ENCODE results near the gene MTMR3.
A peak's percentile ranks its signal among the peaks of the same experiment; 100 is the strongest.
"Not testable (repeated sequence)": the region's sequence is repeated elsewhere in the genome, so short reads cannot be mapped to it uniquely, and the experiment has no call there.

Gene MTMR3

DNA sequence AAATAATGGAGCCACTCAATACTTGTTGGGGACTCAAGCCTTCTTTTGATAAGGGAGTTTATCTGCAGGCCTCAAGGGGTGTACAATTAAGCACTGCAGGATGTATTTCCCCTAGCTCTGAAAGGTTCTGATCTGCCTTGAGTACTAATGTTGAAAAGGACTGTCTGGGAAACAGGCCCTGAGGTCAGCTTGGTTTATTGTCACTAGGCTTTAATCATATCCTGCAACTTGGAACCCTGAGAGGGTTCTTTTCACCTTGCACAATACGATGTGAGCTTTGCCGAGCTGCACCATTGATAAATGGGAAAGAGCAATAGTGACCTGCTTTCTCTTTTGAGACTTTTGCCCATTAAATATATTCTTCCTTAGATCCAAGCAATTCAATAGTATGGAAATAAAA, 165.7 kb downstream of the MTMR3 start:
- H3K4me3 ChIP-seq (ENCODE audit: low read length): no peak overlapping the region
- TF ChIP-seq, protein P1, sequence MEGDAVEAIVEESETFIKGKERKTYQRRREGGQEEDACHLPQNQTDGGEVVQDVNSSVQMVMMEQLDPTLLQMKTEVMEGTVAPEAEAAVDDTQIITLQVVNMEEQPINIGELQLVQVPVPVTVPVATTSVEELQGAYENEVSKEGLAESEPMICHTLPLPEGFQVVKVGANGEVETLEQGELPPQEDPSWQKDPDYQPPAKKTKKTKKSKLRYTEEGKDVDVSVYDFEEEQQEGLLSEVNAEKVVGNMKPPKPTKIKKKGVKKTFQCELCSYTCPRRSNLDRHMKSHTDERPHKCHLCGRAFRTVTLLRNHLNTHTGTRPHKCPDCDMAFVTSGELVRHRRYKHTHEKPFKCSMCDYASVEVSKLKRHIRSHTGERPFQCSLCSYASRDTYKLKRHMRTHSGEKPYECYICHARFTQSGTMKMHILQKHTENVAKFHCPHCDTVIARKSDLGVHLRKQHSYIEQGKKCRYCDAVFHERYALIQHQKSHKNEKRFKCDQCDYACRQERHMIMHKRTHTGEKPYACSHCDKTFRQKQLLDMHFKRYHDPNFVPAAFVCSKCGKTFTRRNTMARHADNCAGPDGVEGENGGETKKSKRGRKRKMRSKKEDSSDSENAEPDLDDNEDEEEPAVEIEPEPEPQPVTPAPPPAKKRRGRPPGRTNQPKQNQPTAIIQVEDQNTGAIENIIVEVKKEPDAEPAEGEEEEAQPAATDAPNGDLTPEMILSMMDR (IDR thresholded peaks at IDR 0.05; ENCODE audit: insufficient read depth, low read depth, low read length, missing control alignments): no peak
- no peak for DNase-seq (ENCODE audit: low read depth)

DNA sequence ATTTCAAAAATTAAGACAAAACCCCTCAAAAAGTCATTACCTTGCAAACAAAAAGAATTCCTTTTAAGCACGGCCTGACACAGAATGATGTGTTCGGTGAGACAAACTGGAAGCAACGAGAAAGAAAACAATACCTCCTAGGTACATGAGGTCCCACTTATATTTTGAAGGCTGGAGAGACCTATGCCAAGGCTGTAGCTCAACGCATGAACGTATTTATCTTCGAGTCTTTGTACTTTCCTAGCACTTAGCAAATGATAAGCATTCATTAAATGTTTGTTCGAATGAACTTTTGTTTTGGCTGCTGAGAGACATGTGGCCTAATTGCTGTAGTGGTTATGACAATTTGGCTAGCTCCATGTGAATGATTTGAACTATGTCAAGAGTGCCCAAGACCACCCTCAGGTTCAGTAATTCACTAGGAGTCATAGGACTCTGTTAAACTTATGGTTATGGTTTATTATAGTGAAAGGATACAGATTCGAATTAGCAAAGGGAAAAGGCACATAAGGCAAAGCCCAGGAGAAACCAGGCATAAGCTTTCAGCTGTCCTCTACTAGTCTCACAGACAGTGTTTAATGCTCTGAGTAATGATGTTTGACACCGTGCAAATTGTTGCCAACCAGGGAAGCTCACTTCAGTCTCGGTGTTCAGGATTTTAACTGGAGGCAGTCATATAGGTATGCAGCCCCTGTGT, 171.2 kb downstream of the MTMR3 start:
- H3K4me3 ChIP-seq (ENCODE audit: low read length): no peak overlapping the region
- DNase-seq (ENCODE audit: low read depth): no peak

DNA sequence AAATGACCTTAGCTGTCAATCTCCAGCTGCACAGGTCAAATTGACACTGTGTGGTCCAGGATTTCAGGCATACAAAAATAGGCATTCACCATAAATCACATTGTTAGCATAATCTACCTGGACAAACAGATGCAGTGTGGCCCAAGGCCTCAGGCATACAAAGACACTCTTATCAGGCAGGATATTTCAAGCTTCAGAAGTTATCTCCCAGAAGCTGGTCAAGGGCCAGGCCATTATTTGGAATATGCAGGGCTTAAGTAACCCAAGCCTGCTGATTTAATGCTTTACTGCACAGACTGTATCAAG, 171.7 kb downstream of the MTMR3 start:
- no peak for DNase-seq (ENCODE audit: low read depth)
- no peak overlapping the region for H3K4me3 ChIP-seq (ENCODE audit: low read length)
- TF ChIP-seq, protein P1 (IDR thresholded peaks at IDR 0.05; ENCODE audit: insufficient read depth, low read depth, low read length, missing control alignments): no peak

More for the DNA sequence above, 171.2 kb downstream of the MTMR3 start:
- TF ChIP-seq, protein P1 (IDR thresholded peaks at IDR 0.05; ENCODE audit: insufficient read depth, low read depth, low read length, missing control alignments): no peak

DNA sequence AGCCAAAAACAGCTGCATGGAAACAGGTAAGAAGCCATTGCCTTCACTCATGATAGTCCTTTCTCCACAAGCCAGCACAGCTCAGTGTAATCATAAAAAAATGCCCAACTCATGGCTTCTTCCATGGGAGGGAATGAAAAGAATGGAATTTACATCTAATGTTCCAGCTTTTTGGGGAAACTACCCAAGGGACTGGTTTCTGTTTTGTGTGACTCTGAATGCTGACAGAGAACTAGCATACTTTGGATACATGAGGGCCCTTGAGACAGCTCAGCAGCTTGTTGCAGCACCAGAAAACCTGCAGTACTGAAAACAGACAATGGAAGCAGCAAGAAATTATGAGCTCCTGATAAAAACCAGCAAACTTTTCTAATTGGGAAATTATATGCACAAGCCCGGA, 173.0 kb downstream of the MTMR3 start:
- no peak overlapping the region for H3K4me3 ChIP-seq (ENCODE audit: low read length)
- DNase-seq (ENCODE audit: low read depth): no peak
- TF ChIP-seq, protein P1 (IDR thresholded peaks at IDR 0.05; ENCODE audit: insufficient read depth, low read depth, low read length, missing control alignments): no peak

DNA sequence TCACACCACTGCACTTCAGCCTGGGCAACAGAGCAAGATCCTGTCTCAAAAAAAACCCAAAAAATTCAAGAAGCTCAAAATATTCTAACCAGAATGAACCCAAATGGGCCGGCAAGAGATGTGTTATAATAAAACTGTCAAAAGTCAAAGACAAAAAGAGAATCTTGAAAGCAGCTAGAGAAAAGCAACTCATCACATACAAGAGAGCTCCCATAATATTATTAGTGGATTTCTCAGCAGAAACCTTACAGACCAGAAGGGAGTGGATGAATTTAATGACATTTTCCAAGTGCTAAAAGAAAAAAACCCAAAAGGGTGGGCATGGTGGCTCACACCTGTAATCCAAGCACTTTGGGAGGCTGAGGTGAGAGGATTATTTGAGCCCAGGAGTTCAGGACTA, 174.4 kb downstream of the MTMR3 start:
- TF ChIP-seq, protein P1 (IDR thresholded peaks at IDR 0.05; ENCODE audit: insufficient read depth, low read depth, low read length, missing control alignments): no peak
- no peak overlapping the region for H3K4me3 ChIP-seq (ENCODE audit: low read length)
- DNase-seq (ENCODE audit: low read depth): no peak

DNA sequence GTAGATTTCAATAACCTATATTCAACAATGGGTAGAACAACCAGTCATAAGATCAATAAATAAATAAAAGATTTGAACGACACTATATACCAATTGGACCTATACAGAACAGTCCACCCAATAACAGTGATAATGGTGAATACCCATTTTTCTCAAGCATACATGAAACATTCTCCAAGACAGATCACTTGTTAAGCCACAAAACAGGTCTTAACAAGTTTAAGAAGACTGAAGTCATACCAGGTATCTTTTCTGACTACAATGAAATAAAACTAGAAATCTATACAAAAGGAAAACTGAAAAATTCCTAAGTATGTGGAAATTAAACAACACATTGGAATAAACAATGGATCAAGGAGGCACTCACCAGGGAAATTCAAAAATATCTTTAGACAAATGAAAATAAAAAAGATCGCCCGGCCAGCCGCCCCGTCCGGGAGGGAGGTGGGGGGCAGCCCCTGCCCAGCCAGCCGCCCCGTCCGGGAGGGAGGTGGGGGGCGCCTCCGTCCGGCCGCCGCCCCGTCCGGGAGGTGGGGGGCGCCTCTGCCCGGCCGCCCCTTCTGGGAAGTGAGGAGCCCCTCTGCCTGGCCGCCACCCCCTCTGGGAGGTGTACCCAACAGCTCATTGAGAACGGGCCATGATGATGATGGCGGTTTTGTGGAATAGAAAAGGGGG, 176.5 kb downstream of the MTMR3 start:
- DNase-seq (ENCODE audit: low read depth): peak; percentile 71
- H3K4me3 ChIP-seq (ENCODE audit: low read length): not testable (repeated sequence)

DNA sequence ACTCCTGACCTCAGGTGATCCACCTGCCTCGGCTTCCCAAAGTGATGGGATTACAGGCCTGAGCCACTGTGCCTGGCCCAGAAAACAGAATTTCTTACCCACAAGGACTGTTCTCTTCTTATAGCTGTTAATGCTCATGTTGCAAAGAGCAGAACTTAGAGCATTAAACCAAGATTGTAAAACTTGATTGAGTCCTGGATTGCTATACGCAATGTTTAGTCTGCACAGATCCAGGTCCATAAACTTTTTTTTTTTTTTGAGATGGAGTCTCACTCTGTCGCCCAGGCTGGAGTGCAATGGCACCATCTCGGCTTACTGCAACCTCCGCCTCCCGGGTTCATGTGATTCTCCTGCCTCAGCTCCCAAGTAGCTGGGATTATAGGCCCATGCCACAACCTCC, 178.1 kb downstream of the MTMR3 start:
- not testable (repeated sequence) for H3K4me3 ChIP-seq (ENCODE audit: low read length); DNase-seq (ENCODE audit: low read depth)

DNA sequence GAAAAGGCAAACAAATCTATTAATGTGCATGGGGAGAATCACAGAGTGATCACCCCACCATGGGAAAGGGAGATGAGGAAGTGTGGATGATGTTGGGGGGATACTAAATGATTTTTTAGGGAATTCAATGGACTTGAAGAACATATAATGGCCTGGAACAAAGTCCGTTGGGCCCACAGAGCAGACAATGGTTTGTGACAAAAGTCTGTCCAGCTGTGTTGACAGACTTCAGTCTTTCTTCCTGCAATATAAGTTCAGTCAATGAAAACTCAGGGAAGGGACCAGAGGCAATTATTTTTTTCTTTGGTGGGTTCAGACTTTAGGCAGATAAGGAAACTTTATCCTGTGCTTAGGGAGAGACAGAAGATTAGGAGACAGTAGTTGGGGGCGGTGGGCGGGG, 179.3 kb downstream of the MTMR3 start:
- no peak overlapping the region for H3K4me3 ChIP-seq (ENCODE audit: low read length)
- no peak for DNase-seq (ENCODE audit: low read depth)
- TF ChIP-seq, protein P1 (IDR thresholded peaks at IDR 0.05; ENCODE audit: insufficient read depth, low read depth, low read length, missing control alignments): no peak
